ENCODE measurements around the gene TOM1.
"Not testable (repeated sequence)": the region's sequence is repeated elsewhere in the genome, so short reads cannot be mapped to it uniquely, and the experiment has no call there.

TOM1 gene

DNA sequence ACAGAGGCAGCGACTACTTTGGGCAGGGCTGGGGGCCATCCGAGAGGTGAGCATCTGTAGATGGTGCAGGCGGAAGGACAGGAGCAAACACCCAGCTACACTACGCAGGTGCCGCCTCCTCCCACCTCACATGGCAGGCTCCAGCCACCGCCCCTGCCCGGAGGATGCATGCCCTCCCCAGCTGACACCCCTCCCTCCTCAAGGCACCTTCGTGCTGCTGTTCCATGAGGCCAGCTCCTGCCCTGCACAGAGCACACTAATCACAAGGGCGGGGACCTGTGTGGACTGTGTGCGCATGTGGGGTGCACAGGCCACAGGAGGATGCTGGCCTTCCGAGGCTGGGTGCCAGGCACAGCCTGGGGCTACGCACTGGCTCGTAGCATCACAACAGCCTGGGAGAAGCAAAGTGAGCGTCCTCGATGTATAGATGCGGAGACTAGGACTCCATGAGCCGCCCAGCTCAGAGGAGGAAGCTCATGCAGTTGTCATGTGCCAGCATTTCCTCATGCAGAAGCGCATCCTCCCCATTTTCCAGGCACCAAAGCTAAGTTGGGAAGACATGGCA lies 48.4 kb downstream of the TOM1 start:
- DNase-seq: no peak

DNA sequence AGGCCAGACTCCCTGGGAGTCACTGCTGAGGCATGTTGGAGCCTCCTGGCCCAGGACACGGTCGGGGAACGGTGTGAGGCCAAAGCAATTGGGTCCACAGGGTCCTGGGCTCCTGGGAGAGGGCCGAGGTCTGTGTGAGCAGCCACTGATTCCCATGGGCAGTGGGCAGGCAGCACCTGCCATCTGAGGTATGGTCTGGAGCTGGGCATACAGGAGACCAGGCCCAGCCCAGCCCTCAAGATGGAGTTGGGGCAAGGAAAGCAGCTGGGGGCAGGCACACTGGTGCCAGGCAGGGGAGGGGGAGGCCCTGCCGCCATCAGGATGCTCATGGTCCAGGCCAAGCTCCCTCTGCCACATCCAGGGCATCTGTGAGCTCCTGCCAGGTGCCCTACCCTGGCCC lies 49.0 kb downstream of the TOM1 start:
- DNase-seq: no peak

DNA sequence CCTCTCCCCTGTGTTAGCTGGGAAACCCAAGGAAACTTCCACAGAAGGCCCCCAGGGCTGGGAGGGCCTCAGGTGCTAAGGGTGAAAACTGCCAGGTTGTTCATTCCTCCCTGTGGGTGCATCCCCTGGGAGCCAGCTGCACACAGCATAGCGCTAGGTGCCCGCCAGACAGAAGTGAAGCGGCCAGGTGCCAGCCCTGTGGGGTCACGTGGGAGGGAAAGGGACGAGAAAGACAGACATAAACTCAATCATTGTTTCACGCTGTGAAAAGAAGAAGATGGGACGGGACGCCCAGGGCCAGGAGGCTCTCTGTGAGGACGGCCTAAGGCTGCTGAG lies 49.6 kb downstream of the TOM1 start:
- DNase-seq: no peak

DNA sequence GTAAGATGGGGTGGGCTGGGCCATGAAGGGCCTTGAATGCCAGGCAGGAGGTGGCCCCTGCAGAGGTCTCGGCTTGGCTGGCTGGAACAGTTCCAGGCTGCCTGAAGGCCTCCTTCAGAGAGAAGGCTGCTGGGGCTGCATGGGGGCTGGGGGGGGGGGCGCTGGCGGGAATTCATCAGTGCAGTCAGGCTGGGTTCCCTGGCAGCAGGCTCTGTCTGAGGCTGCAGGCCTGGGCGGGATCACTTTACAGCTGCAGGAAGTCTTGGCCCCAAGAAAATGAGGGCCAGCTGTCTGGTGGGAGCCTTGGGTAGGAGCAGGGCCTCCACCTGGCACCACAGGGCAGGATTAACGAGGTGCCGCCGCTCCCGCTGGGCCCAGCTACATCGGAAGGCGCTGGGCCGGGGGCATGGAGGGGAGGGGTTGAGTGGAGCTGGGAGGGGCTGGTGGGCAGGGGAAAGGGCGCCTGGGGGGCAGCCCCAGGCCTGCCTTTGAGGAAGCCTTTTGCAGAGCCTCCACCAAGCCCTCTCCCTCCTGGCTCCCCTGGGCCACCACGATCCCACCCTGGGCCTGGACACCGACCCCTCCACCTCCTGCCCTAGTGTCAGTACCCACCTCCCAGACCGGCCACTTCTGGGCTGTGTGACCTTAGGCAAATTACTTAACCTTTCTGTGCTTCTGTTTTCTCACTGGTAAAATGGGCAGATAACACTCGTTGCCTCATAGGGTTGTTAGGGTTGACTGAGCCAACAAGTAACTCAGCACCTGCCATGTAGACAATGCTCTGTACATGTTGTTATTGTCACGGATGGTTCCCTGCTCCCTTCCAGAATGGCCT lies 50.2 kb downstream of the TOM1 start:
- DNase-seq: no peak

DNA sequence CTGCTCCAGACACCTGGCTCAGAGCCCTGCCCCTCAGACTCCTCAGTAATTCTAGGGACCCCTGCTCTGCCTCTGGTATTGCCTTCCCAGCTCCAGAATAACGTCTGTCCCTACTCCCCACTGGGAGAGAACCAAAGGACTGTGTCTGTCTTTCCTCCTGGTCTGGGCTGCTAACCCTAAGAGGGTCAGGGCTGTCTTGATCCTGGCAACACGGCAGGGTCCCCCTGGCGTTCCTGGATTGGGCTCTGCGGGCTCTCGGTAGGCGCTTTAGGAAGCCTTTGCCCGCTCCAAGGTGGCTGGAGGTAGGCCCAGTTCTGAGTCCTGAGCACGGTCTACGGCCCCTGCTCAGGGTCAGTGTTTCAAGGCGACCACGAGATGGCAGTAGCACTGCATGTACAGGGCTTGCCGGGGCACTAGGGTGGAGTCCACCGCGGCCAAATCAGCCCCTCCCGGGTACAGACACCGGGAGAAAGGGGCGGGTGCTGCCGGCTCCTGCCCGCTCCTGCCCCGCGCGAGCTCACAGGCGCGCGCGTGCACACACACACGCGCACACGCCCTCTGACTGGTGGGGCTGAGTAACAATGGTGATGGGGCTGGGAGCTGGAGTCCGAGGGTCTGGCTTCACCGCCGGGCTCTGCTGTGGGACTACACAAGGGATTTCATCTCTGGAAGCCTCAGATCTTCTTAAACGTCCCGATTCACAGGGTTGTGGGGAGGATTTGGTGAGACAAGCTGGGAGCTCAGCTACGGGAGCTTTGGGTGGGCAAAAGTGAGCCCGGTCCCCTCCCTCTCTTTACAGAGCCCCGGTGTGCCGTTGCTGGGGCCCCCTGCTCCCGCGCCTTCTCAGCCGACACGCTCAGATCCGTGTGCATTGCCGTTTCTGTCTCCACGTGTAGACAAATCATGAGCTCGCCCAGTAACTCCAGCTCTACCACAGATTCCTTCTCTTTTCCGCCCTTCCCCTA lies 51.1 kb downstream of the TOM1 start:
- peak; percentile 48 for DNase-seq

DNA sequence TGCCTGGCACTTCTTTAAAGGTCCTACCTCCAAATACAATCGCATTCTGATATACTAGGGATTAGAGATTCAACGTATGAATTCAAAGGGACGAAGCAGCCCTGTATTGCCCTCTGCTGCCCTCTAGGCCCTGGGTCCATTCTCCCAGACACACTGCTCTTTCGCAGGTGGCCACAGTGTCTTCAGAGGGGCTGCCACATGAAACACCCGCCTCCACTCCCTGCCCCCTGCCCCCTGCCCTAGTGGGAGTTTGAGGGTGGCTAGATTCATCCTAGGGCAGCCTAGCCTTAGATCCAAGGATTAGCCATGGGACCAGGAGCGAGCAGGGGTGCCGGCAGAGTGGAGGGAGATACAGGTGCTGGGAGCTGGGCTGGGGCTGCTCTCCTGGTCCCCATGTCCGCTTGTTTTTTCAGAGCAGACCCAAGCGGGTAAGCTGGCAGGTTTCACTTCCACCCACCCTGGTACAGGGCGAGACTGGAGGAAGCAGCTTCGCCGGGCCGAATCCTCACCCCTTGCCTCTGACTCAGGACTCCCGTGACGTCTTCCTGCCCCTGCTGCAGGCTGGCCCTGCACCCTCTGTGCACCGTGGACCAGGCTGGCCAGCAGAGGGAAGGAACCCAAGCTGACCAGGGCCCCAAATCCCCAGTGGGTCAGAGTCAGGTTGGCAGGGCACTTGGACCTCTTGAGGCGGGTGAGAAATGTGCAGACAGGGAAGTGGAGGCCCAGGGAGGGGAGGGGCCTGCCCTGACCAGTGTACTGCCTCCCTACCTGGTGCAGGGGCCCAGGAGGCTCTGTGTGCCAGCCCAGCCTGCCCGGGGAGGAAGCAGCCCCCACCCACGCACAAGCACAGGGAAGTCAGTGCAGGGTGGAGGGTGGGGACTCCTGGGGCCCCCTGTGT lies 52.8 kb downstream of the TOM1 start:
- DNase-seq: no peak

DNA sequence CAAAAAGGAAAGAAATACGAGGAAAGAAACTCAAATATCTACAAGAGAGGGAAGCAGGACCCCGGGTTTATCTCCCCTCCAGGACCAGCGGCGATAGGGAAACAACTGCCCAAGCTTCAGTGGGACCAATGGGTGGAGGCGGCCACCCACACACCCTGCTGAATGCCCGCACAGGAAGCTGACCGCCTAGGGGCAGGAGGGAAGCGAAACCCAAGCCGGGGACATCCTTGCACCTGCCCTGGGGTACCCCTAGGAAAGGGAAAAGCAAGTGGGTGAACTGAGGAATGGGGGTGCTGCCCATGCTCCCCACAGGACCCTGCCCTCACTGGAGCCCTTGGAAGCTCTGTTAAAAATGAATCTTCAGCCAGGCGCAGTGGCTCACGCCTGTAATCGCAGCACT lies 53.6 kb downstream of the TOM1 start:
- DNase-seq: no peak

DNA sequence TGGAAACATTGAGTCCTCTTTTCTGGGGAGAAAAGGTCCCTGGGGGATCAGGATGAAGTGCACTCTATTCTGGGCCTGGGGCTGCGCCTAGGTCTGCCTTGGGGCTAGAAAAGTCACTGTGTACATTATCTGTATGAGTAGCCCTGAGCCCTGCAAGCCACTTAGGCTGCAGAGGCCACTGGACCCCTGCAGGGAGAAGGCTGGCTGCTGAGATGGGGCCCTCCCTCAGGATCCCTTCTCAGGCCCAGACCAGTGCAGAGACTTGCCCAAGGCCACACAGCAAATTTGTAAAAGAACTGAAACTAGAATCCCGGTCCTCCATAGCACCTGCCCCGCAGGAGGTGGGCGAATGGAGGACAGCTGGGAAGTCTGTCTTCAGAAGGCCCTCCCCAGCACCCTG lies 54.4 kb downstream of the TOM1 start:
- DNase-seq: no peak

DNA sequence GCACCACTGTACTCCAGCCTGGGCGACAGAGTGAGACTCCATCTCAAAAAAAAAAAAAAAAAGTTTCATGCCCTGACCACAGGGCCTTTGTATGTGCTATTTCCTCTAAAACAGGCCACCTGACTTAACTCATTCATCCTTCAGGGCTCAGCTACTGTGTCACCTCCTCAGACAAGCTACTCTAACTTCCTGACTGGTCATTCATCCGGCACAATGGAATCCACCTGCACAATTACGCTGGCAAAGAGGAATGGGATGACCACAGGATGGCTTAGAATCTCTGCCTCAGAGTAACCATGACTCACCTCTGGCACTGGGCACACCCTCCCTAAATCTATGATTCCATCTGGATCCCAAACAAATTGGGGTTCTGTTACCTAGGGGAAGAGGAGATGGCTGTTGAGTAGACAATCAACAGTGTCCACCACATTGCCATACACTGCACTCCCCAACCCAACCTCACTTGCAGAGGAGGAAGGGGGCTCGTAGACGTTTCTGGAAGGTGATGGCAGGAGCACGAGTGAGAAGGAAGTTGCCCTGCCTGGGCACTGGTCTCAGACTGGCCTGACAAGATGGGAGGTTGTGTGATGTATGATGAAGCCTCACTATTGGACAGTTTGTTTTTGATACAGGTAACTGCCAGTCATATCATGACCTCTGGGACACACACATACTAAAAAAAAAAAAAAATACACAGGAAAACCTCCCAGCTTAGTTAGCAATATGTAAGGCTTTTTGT lies 58.4 kb downstream of the TOM1 start:
- DNase-seq: no peak

DNA sequence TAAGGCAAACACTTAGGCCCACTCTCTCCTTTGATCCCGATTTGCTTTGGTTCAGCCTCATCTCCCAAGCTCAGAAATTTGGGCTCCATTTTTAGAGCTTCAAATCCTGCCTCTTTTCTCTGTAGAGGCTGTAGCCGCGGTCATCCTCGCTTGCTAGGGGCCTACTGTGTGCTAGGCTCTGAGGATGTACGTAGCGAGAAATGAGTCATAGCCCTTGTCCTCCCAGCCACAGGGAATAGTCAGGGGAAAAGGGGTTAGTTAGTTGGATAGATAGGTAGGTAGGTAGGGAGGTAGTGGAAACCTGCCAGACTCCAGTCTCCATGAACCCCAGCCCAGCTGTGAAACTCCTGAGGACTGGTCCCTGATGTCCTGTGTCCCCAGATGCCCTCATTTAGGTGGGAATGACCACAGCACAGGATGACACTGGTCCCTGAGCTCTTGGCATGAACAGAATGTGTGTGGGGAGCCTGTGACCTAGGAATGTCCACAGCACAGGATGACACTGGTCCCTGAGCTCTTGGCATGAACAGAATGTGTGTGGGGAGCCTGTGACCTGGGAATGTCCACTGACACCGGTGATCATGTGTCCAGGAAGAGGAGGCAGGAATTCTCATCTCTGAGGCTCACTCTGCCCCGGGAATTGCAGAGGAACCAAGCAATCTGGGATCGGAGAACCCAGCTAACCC lies 59.8 kb downstream of the TOM1 start:
- DNase-seq: no peak

DNA sequence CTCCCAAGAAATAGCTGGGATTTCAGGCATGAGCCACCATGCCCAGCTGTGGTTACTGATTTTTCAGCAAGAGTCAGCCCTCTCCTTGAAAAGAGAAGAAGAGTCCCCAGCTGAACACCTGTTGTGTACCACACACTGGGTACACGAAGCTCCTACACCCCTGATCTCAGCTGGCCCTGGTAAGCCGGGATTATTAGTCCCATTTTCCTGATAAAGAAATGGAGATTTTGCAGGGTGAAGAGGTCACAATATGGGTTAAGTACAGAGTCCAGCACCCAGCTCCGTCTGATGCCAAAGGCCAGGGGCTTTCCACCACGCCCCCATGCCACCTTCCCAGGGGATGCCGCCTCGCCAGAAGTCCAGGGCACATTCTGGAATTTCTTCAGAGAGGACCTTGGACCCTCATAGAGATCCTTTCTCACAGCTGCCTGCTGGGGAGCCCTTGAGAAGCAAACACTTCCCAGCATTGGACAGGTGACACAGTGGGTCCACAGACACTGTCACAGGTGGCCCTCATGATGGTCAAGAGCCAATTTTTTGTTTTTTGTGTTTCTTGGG lies 61.4 kb downstream of the TOM1 start:
- no peak for DNase-seq

DNA sequence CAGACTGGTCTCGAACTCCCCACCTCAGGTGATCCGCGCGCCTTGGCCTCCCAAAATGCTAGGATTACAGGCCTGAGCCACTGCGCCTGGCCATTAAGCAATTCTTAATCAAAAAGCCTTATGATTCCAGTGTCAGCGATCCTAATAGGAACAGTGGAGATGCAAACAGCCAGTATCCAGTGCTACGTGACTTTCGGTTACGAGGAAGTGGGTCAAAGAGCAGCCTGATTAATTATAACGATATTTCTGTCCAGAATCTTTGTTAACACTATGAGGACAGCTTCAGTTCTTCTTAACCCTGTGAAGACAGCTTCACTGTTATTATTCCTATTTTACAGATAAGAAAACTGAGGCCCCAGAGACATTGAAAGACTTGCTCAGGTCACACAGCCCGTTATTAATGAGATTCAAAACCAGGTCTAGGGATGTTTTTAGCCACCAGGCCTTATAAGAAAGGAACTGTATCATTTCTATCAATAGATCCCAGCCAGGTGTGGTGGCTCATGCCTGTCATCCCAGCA lies 63.9 kb downstream of the TOM1 start:
- DNase-seq: no peak

DNA sequence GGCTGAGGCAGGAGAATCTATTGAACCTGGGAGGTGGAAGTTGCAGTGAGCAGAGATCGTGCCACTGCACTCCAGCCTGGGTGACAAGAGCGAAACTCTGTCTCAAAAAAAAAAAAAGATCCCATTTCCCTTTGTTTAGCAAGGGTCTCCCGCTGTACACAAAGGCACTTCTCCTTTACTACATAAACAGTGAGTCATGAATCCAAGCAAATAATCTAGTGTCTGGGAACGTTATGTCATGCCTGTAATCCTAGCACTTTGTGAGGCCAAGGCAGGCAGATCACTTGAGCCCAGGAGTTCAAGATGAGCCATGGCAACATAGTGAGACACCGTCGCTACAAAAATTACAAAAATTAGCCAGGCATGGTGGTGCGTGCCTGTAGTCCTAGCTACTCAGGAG lies 64.5 kb downstream of the TOM1 start:
- DNase-seq: not testable (repeated sequence)

DNA sequence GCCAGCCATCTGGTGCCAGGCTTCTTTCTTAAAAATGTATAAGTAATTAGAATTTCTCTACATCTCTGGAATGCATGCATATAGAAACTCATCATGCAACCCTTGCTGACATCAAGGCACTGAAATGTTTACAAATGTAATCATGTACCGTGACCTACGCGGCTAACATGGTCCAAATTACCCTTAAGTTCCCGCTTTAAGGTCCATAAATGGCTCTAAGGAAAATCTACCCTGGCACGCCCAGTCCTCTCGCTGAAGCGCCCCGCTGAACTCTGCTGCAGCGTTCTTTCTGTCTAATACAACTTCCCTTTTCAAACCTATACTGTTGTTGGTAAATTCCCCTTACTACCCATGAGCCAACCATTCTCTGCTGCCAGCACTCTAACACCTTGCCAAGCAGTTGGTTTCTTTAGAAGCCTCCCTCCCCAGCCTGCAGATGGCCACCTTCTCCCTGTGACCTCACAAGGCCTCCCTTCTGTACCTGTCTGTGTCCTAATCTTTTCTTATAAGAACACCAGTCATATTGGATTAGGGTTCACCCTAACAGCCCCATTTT lies 67.7 kb downstream of the TOM1 start:
- no peak for DNase-seq

DNA sequence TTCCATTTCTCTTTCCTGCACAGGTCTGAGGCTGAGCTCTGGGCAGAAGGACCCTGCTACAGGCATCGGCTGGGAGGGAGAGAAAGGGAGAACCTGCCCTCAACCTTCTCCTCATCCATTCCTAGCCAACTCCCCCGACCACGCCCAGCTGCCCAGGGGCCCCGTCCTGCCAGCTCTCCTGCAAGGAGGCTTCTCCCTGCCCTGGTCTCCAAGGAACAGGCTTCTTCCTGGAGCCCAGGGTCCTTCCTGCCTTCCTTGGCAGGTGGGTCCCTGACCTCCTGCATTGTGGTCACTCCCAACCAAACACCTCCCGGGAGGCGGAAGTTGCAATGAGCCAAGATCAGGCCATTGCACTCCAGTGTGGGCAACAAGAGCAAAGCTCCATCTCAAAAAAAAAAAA lies 68.7 kb downstream of the TOM1 start:
- no peak for DNase-seq

DNA sequence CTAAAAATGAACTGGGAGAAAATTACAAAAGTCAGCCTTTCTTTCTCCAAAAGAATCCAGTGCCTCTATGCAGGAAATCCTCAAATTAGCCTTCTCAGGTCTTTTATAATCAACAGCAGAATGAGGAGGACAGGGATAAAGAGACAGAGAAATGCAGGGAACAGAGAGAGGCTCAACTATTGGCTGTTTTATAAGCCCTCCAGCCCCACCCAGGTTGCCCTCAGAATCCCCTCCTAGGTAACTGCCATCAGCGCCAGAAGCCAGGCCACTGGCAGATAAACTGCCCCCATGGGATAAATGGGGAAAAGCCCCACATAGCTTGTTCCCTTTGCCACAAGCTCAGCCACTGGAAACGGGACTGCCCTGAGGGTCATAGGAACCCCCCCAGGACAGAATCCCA lies 70.3 kb downstream of the TOM1 start:
- no peak for DNase-seq

DNA sequence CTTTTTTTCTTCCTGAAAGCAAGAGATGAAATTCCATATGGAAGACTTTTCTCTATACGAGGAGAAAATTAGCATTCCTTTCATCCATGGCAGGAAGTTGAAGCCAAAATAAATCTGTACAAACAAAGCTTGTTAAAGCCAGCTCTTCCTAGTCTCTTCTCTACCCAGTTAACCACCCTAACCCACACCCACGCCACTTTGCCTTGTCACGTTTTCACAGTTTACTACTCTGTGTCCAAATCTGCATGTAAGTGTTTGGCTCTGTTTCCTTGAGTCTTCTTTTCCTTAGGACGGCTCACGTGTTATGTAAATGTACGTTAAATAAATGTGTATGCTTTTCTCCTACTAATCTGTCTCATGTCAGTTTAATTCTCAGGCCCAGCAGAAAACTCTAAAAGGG lies 74.1 kb downstream of the TOM1 start:
- DNase-seq: no peak

DNA sequence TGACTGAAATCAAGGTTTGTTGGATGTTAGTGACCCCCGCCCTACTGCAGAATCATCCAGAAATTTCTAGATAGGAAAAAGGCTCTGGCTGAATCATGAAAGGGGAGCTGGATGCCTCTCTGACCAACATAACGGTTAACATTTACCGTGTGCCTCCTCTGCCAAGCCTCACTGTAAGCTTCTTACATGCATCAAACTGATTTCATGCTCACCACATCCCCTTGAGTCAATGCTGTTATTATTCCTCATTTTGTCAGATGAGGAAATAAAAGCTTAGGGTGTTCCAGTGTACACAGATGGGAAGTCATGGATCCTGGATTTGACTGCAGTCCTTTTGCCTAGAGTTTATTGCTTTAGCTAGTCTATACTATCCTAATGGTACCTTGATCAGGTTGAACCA lies 75.3 kb downstream of the TOM1 start:
- no peak for DNase-seq

DNA sequence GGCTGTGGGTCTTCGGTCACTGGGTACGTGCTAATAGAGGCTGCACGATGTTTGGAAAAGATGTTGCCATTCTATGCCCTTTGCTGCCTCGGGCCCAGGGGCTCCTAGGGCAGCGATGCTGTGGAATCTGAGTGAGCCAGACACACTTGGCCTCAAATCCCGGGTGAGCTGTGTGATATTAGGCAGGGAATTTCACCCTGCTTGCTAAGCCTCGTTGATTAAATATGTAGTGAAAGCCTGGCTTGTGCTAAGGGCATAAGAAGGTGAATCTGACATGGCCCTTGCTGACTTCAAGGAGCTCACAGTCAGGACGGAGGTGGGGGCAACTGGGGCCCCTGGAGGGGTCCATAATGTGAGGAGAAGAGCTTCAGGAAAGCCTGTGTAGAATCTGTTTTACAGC lies 75.8 kb downstream of the TOM1 start:
- no peak for DNase-seq

DNA sequence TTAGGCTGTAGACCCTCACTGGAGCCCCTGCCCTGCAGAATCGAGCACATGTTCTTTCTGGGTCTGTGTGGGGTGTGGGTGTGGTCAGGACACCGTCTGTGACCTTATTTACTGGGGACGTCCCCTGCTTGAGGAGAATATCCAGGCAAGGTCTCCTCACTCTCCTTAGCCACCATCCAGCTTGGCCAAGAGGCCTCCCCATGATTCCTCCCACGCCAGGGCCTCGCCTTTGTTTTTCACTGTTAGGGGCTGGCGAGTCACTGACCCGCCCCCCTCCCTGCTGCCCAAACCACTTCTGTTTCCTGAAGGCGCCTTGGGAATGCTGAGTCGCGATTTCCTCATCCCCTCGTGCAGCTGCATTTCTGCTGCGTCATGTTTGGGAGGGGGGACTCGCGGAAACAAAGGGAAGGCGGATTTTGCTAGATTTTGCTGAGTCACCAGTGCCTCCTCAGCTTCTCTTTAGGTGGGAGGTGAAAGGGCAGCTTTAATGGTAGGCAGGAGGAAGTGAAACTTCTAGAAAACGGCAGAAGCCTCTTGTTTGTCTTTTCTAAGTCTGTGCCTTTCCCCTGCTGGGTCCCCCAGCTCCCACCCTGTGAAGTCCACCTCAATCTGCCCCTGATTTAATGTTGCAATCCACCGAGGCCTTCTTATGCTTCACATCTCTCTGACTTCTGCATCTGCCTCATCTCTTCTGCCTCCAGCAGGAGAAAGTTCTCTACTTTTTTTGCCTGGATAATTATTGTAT lies 77.2 kb downstream of the TOM1 start:
- no peak for DNase-seq

Measured in NCI-H1694 (cell line).